Measurements from ENCODE around the gene EEFSEC. TPM values are rescaled to one million over a fixed set of nuclear protein-coding genes. Genes with fewer than 3 reads are reported as not detected.

Gene EEFSEC
- total RNA-seq, 1 donor from 2014 or later = 15.3 TPM

- intact Hi-C loops (cut with DNase I) = no loop called here
- ATAC-seq (no peak), DNase-seq (no peak)
- Histone ChIP-seq H3K4me3 (no peak overlapping the region), H3K27ac (no peak overlapping the region), H3K9me3 (no peaks in the 10 kb centered on the region), H3K4me1 (no peaks in the 10 kb centered on the region), H3K36me3 (no peaks in the 10 kb centered on the region), H3K27me3 (peaks cover 13% of the 10 kb centered on the region)
- no peak for TF ChIP-seq CTCF (IDR thresholded peaks at IDR 0.05)
Observed at GRCh38 chr3:128457937-128458336, 304.7 kb downstream of the EEFSEC start.

Other genes with a start within 250 kb of the EEFSEC start
- gene KBTBD12, start 238.2 kb upstream of the EEFSEC start, total RNA-seq = 1.3 TPM
- gene SEC61A1, start 101.0 kb upstream of the EEFSEC start, total RNA-seq = 183 TPM
- gene RUVBL1, start 29.7 kb upstream of the EEFSEC start, total RNA-seq = 17.0 TPM

Data from upper lobe of right lung (tissue), 1 donor.